ENCODE results near the gene GRIP2.

GRCh38 chr3:14521611-14522010 is 18.5 kb downstream of the GRIP2 start:
- TF ChIP-seq CTCF (IDR thresholded peaks at IDR 0.05; ENCODE audit: poor library complexity, severe bottlenecking) (no peak), RAD21 (conservative IDR thresholded peaks at IDR 0.05) (no peak), POLR2AphosphoS5 (IDR thresholded peaks at IDR 0.05) (no peak), REST (IDR thresholded peaks at IDR 0.05; ENCODE audit: borderline replicate concordance) (no peak), MXI1 (conservative IDR thresholded peaks at IDR 0.05; ENCODE audit: poor library complexity, severe bottlenecking) (no peak), EZH2 (IDR thresholded peaks at IDR 0.05; ENCODE audit: borderline replicate concordance, insufficient read depth, low read length, poor library complexity, severe bottlenecking) (no peak), TAF1 (IDR thresholded peaks at IDR 0.05; ENCODE audit: low read depth) (no peak), EP300 (conservative IDR thresholded peaks at IDR 0.05; ENCODE audit: poor library complexity, severe bottlenecking) (no peak)
